ENCODE measurements around the gene MAFG.

- TF ChIP-seq, protein P1, sequence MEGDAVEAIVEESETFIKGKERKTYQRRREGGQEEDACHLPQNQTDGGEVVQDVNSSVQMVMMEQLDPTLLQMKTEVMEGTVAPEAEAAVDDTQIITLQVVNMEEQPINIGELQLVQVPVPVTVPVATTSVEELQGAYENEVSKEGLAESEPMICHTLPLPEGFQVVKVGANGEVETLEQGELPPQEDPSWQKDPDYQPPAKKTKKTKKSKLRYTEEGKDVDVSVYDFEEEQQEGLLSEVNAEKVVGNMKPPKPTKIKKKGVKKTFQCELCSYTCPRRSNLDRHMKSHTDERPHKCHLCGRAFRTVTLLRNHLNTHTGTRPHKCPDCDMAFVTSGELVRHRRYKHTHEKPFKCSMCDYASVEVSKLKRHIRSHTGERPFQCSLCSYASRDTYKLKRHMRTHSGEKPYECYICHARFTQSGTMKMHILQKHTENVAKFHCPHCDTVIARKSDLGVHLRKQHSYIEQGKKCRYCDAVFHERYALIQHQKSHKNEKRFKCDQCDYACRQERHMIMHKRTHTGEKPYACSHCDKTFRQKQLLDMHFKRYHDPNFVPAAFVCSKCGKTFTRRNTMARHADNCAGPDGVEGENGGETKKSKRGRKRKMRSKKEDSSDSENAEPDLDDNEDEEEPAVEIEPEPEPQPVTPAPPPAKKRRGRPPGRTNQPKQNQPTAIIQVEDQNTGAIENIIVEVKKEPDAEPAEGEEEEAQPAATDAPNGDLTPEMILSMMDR (IDR thresholded peaks at IDR 0.05; ENCODE audit: insufficient read depth, low read length, poor library complexity, severe bottlenecking), result no peak
- no peak for TF ChIP-seq EZH2phosphoT487 (conservative IDR thresholded peaks at IDR 0.05; ENCODE audit: low read length)
These were observed 22.1 kb downstream of the MAFG start for GRCh38 chr17:81905424-81905875.

Measured in SU-DHL-6 (cell line).